HG02571 (cell line): Measurements from ENCODE around the gene CD74.
"Not testable (repeated sequence)": the region's sequence is repeated elsewhere in the genome, so short reads cannot be mapped to it uniquely, and the experiment has no call there.

Experiments used
- ATAC-seq: cut with Tn5 transposase; IDR thresholded peaks from one replicate; pipeline ENCODE4 v1.9.1; 2021; ENCODE audit warnings: mild to moderate bottlenecking, moderate library complexity; ENCODE audit not compliant: unreplicated experiment

Gene CD74

DNA sequence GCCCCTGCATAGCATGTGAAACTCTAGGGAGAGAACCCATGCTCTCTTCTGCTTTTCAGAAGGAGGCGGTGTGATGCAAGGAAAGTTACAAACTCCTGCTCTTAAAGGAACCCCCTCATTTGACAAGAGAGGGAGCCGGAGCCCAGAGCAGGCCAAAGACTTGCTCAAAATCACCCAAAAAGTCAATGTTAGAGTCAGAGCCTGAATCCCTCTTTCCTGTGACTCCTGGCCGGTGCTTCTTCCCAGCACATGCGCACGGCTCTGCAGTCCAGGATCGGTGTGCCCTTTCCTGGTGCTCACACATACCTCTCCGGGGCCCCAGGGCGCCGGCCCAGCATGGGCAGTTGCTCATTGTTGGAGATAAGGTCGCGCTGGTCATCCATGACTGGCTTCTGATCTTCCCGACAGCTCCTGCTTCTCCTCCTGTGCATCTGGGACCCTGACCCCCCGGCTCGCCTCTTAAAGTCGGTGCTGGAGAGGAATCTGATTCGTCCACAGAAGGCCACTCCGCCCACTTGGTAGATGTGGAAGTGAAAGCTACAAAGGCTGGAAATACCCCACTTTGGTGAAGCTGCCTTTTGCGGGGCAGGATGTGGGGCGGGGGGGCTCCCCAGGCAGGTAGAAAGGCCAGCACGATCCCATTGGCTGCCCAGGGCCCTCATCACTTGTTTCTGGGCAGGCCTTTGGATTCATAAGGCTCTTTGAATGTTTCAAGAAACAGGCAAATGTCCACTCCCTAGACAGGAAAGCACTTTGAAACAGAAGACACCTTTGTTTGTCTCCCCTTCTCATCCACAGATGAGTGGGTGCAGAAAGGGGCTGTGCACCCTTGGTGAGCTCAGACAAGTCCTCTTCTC is at the start of gene CD74:
CD74 (minus strand) TSS at position 592 of the 857 bp plus-strand sequence; CDS start at position 431, 161 bp downstream.
- ATAC-seq: peak; percentile 71

DNA sequence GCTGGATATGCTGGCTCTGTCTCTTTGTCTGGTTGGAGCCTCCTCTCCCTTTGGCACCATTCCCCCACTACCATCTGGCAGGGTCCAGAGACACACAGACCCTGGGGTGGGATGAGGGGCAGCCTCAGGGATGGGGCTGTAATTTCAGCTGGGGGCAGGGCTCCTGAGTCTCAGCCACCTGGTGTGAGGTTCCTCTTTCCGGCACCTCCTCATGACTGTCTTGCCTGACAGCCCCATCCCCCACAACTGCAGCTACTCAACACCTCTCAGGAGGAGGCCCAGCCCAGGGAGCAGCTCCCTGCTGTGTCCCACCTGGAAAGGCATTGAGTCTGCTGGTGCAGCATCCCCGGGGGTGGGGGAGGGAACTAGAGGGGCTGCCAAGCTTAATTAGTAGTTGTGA is 48.5 kb upstream of the CD74 start:
- ATAC-seq: no peak

DNA sequence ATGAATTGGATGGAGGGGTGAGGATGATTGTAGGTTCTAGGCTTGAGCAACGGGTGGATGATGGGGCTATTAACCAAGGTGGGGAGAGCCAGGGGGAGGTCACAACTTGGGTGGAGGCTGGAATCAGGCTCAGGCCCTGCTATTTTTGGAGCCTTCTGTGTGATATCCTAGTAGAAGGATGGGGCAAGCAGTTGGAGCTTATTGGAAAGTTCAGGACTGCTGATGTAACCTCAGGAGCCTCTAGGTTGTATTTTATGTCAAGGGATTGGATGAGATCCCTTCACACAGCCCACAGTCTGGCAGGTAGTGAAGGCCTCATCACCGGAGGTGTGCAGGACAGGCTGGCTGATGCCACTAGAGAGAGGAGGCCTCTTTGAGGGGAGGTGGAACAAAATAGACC is 48.1 kb upstream of the CD74 start:
- no peak for ATAC-seq

DNA sequence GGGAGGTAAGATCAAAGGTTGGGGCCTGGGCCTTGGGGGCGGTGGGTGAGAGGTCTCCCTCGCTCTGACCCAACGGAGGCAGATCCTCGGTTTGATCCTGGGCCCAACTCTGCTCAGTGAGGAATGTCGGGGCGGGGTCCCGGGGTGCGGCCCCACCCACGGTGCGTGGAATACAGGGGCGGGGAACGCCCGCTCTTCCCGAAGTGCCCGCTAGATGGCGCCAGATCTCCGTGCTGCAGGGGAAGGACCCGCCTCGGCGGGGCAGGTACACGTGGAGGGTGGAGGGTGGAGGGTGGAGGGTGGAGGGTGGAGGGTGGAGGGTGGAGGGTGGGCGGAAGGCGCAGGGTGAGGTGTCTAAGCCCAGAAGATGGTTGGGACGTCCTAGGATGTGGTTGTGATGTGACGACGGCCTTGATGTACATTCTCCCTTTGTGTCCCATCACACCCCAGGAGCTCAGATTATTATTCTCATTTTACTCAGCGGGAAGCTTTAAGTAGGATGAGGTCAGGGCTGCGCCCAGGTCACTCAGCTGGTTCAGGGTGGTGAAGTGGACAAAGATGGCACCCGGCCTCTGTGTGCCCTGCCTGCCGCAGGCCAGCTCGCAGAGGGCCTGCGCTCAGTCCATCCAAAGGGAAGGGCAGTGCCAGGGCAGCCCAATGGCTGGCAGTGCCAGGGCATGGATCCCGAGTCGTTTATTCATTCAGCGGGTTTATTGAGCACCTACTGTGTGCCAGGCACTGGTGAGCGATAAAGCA is 46.3 kb upstream of the CD74 start:
- peak; percentile 72 for ATAC-seq

DNA sequence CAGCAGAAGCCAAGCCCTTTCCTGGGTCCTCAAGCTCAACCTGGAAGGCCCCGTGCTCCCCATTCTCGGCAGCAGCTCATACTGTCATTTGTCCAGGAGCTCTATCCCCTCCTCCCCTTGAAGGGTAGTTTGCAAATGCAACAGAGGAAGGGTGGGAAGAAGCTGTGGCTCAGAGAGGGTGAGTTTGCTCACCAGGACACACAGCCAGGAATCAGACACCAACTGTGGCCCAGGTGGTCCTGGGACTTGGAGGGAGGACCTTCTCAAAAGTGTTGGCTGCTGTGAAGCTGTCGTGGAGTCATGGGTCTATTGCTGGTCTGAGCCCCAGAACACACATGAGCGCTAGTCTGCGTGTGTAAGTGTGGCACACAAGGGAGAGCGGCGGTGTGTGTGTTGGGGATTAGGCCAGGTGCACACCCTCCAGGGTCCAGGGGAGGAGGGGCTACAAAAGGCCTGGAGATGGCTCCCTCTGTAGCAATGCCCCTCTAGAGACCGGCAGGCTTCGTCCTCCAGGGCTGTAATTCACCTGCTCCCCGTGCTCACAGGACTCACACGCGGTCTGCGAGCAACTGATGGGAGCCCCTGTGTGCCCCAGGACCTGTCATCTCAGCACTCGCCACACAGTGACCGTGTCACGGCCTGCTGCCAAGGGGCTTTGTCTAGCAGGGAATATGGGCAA is 45.0 kb upstream of the CD74 start:
- ATAC-seq: no peak

DNA sequence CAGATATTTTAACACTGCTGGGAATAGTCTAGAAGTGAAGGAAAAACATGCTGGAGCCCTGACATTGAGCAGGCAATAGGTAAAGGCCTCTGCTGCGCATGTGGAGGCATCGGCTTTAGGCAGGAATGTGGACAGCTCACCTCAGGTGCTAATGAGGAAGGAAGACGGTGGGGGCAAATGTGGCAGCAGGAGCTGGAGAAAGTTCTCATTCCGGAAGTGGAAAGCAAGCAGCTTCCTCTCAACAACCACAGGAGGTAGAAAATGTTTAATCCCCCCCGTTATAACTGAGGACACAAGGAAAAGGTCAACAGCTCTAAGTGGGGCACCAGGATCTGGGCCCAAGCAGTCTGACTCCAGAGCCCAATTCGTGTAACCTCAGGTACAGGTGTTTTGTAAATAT is 44.4 kb upstream of the CD74 start:
- ATAC-seq: no peak

DNA sequence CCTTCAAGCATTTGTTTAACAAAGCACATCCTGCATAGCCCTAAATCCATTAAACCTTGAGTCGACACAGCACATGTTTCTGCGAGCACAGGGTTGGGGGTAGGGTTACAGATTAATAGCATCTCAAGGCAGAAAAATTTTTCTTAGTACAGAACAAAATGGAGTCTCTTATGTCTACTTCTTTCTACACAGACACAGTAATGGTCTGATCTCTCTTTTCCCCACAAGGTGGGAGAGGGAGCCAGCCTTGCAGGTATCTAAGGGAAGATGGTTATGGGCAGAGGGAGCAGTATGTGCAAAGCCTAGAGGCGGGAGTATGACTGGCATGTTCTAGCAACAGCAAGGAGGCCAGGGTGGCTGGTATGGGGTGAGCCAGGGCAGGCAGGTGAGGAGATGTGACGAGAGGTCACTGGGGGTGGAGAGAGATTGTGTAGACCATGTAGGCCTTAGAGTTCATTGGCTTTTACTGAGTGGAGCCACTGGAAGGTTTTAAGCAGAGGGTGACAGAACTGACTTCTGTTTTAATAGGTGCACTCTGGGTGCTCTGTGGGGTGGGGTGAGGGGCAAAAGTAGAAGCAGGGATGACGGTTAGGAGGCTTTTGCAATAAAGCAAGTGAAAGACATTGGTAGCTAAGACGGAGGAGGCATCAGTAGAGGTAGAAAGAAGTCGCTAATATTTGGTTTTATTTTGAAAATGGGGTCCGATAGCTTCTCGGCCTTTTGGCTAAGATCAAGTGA is 42.0 kb upstream of the CD74 start:
- no peak for ATAC-seq

DNA sequence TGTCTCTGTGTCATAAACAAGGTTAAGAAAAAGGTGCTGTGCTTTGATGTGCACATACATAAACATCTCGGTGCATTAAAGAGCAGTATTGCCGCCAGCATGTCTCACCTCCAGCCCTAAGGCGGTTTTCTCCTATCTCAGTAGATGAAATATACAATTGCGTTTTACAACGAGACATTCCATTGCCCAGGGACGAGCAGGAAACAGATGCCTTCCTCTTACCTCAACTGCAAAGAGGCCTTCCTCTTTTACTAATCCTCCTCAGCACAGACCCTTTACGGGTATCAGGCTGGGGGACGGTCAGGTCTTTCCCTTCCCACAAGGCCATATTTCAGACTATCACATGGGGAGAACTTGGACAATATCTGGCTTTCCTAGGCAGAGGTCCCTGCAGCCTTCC is 41.3 kb upstream of the CD74 start:
- not testable (repeated sequence) for ATAC-seq

DNA sequence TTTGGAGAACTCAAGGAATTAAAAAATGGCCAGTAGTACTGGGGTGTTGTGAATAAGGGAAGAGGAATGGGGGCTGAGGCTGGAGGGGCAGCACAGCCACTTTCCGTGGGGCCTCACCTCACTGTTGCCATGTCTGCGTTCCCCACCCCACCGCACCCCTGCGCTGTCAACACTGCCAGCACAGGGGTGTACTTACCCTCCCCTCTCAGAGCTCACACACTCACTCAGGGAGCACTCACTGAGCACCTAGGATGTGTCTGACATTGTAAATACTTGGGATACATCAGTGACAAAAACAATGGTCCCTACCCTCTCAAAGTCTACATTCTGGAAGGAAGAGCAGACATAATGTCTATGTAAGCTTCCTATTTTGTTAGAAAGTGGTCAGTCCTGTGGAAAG is 40.2 kb upstream of the CD74 start:
- ATAC-seq: no peak

DNA sequence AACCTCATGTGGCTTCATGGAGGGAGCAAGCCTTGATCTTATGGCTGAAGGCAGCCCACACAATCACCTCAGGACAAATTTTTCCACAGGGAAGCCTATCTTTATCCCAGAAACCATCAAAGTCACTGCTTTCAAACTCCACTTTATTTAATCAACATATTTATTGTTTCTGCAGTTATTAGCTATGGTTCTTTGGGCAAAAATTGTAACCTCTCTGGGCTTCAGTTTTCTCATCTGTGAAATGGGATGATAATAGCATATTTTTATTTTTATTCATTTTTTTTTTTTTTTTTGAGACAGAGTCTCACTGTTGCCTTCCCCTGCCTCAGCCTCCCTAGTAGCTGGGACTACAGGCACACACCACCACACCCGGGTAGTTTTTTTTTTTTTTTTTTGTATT is 38.9 kb upstream of the CD74 start:
- ATAC-seq: no peak

DNA sequence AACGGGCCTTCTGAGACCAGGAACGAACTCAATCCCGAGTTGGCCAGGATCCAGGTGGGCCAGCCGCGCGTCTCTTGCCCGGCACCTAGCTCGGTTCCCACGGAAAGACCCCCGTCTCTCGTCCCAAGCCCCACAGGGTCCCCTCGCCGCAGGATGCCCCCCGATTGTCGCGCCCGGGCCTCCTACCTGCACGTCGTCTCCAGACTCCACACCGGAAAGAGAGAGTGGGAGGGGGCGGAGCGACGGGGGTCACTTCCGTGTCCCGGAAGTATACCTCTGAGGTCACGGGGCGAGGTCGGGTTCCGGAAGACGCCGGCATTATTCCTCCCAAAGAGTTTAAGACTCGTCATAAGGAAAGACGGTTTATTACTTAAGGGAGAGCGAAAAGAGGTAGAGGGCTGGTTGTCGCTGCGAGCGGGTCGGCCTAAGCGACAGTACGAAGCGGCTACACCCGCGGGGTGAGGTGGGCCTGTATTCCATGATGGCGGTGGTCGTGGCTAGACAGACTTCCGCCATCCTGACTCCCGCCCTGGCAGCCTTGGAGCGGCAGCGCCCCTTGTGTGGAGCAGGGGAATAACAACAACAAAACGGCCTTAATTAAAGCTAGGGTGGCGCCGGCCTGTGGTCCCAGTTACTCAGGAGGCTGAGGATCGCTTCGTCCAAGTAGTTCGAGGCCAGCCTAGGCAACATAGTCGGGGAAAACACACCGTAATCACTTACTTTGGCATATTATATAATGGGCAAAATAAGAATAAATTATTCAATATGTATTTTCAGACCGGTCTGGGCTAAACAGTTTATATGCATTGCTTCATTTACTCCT is 37.0 kb upstream of the CD74 start, which contains the start of gene RPS14:
RPS14 (minus strand) TSS at position 223 of the 823 bp plus-strand sequence. CDS start 2,006 bp downstream, outside the sequence.
- ATAC-seq: peak; percentile 87

DNA sequence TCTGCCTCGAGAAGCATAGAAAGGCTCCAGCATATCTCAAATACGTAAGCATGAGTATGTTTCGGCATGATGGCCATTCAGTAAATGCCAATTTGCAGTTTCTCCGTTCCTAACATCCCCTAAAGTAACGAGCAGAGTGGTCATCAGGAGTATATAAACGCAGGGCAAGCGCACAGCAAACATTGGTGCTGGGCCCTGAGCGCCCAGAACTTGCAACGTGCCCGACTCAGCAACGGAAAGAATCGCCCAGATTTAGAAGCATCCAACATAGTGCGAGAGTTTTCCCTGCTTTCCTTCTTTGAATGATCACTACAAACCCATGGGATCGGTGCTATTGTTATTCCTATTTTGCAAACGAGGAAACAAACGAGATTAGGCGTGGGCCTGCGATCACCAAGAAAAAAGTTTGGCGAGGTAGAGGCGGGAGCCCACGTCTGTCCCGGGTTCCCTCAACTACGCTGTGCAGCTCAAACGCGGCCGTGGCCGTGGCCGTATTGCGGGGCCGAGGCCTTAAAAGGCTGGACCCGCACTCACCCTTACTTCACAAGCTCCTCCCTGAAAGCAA is 36.3 kb upstream of the CD74 start:
- peak; percentile 42 for ATAC-seq

DNA sequence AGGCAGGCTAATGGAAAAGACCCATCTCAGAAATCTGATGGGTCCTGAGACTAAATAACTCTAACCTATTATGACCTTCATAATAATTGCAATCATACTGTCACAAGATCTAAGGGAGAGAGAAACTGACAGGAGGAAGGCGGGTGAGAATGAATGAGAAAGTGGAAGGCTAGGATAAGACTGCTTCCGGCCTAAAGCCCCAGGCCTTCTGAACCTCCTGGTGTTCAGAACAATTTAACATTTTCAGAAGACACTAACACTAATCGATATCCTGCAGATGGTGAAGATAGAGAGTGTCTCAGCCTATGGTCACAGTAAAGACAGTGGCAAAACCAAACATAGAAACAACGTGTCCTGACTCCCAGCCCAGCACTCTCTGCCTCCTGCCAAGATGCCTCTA is 35.6 kb upstream of the CD74 start:
- ATAC-seq: no peak

DNA sequence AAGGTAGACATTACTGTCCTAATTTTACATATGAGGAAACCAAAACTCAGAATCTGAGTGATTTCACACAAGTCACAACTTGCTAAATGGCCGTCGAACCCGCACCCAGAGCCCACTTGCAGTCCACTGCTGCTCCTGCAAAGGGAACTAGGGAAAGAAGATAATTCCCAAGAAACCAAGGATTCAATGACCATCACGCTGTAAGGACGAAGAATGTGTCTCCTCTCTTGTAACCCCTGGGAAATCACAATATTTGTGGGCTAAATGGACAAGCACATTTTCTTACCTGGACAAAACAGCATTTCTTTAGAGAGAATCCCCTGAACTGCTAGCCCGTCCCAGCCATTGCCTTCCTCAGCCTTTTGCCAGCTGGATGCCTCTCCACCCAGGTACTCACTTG is 34.5 kb upstream of the CD74 start:
- no peak for ATAC-seq

DNA sequence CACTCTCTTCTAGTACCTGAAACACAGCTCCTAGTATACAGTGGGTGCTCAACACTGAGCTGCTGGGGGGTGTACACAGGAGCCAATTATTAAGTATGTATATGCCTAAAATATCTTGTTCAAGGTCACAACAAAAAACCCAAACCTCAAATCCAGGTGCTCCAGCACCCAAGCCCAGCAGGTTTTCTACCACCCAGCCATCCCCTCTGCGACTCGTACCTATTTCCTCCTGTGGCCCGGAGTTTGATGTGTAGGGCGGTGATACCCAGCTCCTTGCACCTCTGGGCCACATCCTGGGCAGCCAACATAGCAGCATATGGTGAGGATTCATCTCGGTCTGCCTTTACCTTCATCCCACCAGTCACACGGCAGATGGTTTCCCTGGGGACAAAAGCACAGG is 33.9 kb upstream of the CD74 start:
- no peak for ATAC-seq

DNA sequence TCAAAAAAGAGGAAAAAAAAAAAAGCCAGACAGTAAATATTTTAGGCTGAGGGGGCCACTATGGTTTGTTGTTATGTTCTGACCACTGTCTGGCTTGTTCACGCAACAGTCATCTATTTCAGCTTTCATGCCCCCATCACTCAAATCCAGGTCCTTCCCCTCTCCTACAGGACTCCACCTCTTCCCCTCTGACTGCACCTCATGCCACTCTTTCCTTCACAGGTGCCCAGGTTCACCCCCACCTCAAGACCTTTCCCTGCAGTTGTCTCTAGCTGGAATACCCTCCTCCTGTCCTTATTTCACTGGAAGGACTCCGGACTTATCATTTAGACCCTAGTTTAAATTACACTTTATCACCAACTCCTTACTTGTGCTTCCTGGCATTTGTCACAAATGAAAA is 33.4 kb upstream of the CD74 start:
- ATAC-seq: no peak

DNA sequence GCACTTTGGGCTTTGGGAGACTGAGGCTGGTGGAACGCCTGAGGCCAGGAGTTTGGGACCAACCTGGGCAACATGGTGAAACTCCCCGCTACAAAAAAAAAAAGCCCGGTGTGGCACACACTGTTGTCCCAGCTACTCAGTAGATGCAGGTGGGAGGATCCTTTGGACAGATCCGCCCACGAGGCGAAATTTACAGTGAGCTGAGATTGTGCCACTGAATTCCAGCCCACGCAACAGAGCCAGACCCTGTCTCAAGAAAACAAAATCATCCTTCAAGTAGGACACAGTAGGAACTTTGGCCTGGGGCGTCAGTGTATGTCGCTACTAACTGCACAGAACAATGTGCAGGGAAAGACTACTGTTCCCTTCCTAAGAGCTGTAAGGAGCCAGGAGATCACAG is 32.1 kb upstream of the CD74 start:
- no peak for ATAC-seq

DNA sequence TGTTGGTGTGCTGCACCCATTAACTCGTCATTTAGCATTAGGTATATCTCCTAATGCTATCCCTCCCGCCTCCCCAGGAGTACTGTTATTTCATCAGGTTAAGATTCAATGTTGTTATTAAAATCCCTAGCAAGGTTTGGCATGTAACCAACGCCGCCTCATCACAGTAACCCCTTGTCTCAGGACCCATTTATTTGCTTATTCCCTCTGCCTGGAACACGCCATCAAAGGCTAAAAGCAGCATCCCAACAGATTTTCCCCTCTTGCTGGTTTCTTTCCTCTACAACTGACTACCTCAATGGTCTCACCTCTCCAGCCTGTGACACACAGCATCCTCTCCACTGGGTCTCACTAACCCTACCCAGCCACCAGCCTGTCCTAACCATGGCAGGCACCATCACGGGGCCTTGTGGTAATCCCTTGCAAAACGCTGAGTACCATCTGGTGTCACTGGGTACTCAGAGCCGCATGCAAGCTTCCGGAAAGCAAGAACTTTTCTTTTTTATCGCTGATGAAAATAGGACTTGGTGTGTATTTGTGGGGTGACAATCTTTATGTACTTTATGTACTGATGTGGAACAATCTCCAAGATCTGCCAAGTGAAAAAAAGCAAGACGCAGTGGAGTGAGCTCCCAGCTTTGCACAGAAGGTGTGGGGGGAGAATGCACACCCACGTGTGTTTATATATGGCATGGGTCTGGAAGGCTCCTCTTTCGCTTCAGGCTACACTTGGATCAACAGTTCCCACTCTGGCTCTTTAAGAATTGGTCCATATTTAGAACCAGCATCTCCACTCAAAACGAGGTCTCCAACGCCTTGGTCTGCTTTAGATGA is 30.7 kb upstream of the CD74 start:
- no peak for ATAC-seq

DNA sequence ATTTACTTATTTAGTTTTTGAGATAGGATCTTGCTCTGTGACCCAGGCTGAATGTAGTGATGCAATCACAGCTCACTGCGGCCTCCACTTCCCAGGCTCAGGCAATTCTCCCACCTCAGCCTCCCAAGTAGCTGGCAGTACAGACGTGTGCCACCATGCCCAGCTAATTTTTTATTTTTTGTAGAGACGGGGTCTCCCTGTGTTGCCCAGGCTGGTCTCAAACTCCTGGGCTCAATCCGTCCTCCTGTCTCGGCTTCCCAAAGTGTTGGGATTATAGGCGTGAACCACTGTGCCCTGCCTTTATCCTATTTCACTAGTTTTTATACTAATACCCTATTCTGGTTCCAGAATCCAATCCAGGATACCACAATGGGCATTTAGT is 30.0 kb upstream of the CD74 start:
- ATAC-seq: no peak
